Stimulated activated memory B cell treated with anti-CD40 and anti-IgM and Interleukin-4, amounts not matched to agents 10 μg/mL and 1 μg/mL and 100 μg/mL, for 72 hours (primary cell): ENCODE results near the gene CPNE5.

Experiments used
- ATAC-seq: fragments of 150-1000 bp; cut with Tn5 transposase; 2 replicates; pipeline ENCODE4 v1.10.0; 2021
- H3K27ac Mint-ChIP-seq: one replicate; pipeline ENCODE4 v1.8.0; 2022; ENCODE audit warnings: mild to moderate bottlenecking, mixed read lengths
- H3K27me3 Mint-ChIP-seq: one replicate; pipeline ENCODE4 v1.8.0; 2022; ENCODE audit warnings: mixed read lengths
- H3K36me3 Mint-ChIP-seq: one replicate; pipeline ENCODE4 v1.8.0; 2022; ENCODE audit warnings: mixed read lengths
- H3K4me1 Mint-ChIP-seq: one replicate; pipeline ENCODE4 v1.8.0; 2022; ENCODE audit warnings: mixed read lengths
- H3K4me3 Mint-ChIP-seq: one replicate; pipeline ENCODE4 v1.8.0; 2022; ENCODE audit warnings: mild to moderate bottlenecking, moderate library complexity, mixed read lengths
- H3K9me3 Mint-ChIP-seq: one replicate; pipeline ENCODE4 v1.8.0; 2022; ENCODE audit warnings: mixed read lengths

CPNE5 gene

GRCh38 chr6:36751091-36751490 lies 88.2 kb downstream of the CPNE5 start:
- no peak overlapping the region for H3K4me3 Mint-ChIP-seq
- H3K4me1 Mint-ChIP-seq: peaks cover 84% of the 10 kb centered on the region
- no peak for ATAC-seq
- no peaks in the 10 kb centered on the region for H3K9me3 Mint-ChIP-seq
- H3K27me3 Mint-ChIP-seq: no peaks in the 10 kb centered on the region
- H3K36me3 Mint-ChIP-seq: peaks cover 32% of the 10 kb centered on the region
- peak overlapping the region; percentile 90 for H3K27ac Mint-ChIP-seq

GRCh38 chr6:36749829-36750489 lies 89.3 kb downstream of the CPNE5 start:
- ATAC-seq: no peak
- Mint-ChIP-seq H3K27me3 (no peaks in the 10 kb centered on the region), H3K4me3 (no peak overlapping the region), H3K4me1 (peaks cover 76% of the 10 kb centered on the region), H3K36me3 (peaks cover 34% of the 10 kb centered on the region), H3K27ac (peak overlapping the region; percentile 91), H3K9me3 (no peaks in the 10 kb centered on the region)

- Mint-ChIP-seq H3K36me3 (peaks cover 40% of the 10 kb centered on the region), H3K9me3 (no peaks in the 10 kb centered on the region), H3K4me3 (no peak overlapping the region), H3K27me3 (no peaks in the 10 kb centered on the region), H3K27ac (peak overlapping the region; percentile 91), H3K4me1 (peaks cover 73% of the 10 kb centered on the region)
- ATAC-seq: no peak
Measured at GRCh38 chr6:36746251-36746650, 93.0 kb downstream of the CPNE5 start.

- no peak for ATAC-seq
- Mint-ChIP-seq H3K27ac (peak overlapping the region; percentile 91), H3K4me1 (peaks cover 73% of the 10 kb centered on the region), H3K36me3 (peaks cover 38% of the 10 kb centered on the region), H3K4me3 (no peak overlapping the region), H3K9me3 (no peaks in the 10 kb centered on the region), H3K27me3 (no peaks in the 10 kb centered on the region)
Measured at GRCh38 chr6:36745836-36746235, 93.4 kb downstream of the CPNE5 start.

- H3K4me1 Mint-ChIP-seq: peaks cover 73% of the 10 kb centered on the region
- ATAC-seq: no peak
- H3K27ac Mint-ChIP-seq: peak overlapping the region; percentile 91
Measured at GRCh38 chr6:36745283-36745682, 94.0 kb downstream of the CPNE5 start.

GRCh38 chr6:36744304-36744673 lies 95.0 kb downstream of the CPNE5 start:
- Mint-ChIP-seq H3K4me3 (peak overlapping the region; percentile 47), H3K9me3 (no peaks in the 10 kb centered on the region), H3K27ac (peak overlapping the region; percentile 91)

More at GRCh38 chr6:36745283-36745682, 94.0 kb downstream of the CPNE5 start:
- Mint-ChIP-seq H3K9me3 (no peaks in the 10 kb centered on the region), H3K4me3 (no peak overlapping the region), H3K27me3 (no peaks in the 10 kb centered on the region), H3K36me3 (peaks cover 38% of the 10 kb centered on the region)

GRCh38 chr6:36743538-36744303 lies 95.5 kb downstream of the CPNE5 start:
- Mint-ChIP-seq H3K27ac (peak overlapping the region; percentile 91), H3K4me1 (peaks cover 71% of the 10 kb centered on the region), H3K36me3 (peaks cover 29% of the 10 kb centered on the region), H3K4me3 (peak overlapping the region; percentile 47), H3K27me3 (no peaks in the 10 kb centered on the region), H3K9me3 (no peaks in the 10 kb centered on the region)
- peak; percentile 58 for ATAC-seq

More at GRCh38 chr6:36744304-36744673, 95.0 kb downstream of the CPNE5 start:
- H3K4me1 Mint-ChIP-seq: peaks cover 75% of the 10 kb centered on the region
- peaks cover 34% of the 10 kb centered on the region for H3K36me3 Mint-ChIP-seq
- ATAC-seq: no peak
- H3K27me3 Mint-ChIP-seq: no peaks in the 10 kb centered on the region

- Mint-ChIP-seq H3K27me3 (no peaks in the 10 kb centered on the region), H3K36me3 (peaks cover 24% of the 10 kb centered on the region), H3K27ac (peak overlapping the region; percentile 91), H3K4me3 (no peak overlapping the region), H3K9me3 (no peaks in the 10 kb centered on the region), H3K4me1 (peaks cover 72% of the 10 kb centered on the region)
- ATAC-seq: no peak
Measured at GRCh38 chr6:36743032-36743431, 96.2 kb downstream of the CPNE5 start.

GRCh38 chr6:36742146-36742545 lies 97.1 kb downstream of the CPNE5 start:
- ATAC-seq: peak; percentile 28
- Mint-ChIP-seq H3K27ac (no peak overlapping the region), H3K4me3 (no peak overlapping the region), H3K27me3 (no peaks in the 10 kb centered on the region), H3K4me1 (peaks cover 79% of the 10 kb centered on the region), H3K9me3 (no peaks in the 10 kb centered on the region), H3K36me3 (peaks cover 24% of the 10 kb centered on the region)

GRCh38 chr6:36740818-36741179 lies 98.4 kb downstream of the CPNE5 start:
- Mint-ChIP-seq H3K27ac (peak overlapping the region; percentile 89), H3K36me3 (peaks cover 24% of the 10 kb centered on the region), H3K4me3 (peak overlapping the region; percentile 6), H3K4me1 (peaks cover 73% of the 10 kb centered on the region), H3K27me3 (no peaks in the 10 kb centered on the region), H3K9me3 (no peaks in the 10 kb centered on the region)
- ATAC-seq: no peak

GRCh38 chr6:36739947-36740817 lies 99.1 kb downstream of the CPNE5 start:
- H3K4me3 Mint-ChIP-seq: peak overlapping the region; percentile 6
- peaks cover 74% of the 10 kb centered on the region for H3K4me1 Mint-ChIP-seq
- ATAC-seq: peak; percentile 52
- H3K27me3 Mint-ChIP-seq: no peaks in the 10 kb centered on the region
- H3K27ac Mint-ChIP-seq: peak overlapping the region; percentile 89
- H3K36me3 Mint-ChIP-seq: peaks cover 24% of the 10 kb centered on the region
- H3K9me3 Mint-ChIP-seq: no peaks in the 10 kb centered on the region

- peaks cover 72% of the 10 kb centered on the region for H3K4me1 Mint-ChIP-seq
- H3K27me3 Mint-ChIP-seq: no peaks in the 10 kb centered on the region
- H3K36me3 Mint-ChIP-seq: peaks cover 13% of the 10 kb centered on the region
- no peak overlapping the region for H3K4me3 Mint-ChIP-seq
- ATAC-seq: no peak
- no peaks in the 10 kb centered on the region for H3K9me3 Mint-ChIP-seq
- H3K27ac Mint-ChIP-seq: peak overlapping the region; percentile 62
Measured at GRCh38 chr6:36738108-36738507, 101.1 kb downstream of the CPNE5 start.

- no peaks in the 10 kb centered on the region for H3K27me3 Mint-ChIP-seq
- H3K9me3 Mint-ChIP-seq: no peaks in the 10 kb centered on the region
- peak overlapping the region; percentile 62 for H3K27ac Mint-ChIP-seq
- no peak for ATAC-seq
- H3K4me1 Mint-ChIP-seq: peaks cover 65% of the 10 kb centered on the region
- no peak overlapping the region for H3K4me3 Mint-ChIP-seq
- peaks cover 7% of the 10 kb centered on the region for H3K36me3 Mint-ChIP-seq
Measured at GRCh38 chr6:36737043-36737785, 102.0 kb downstream of the CPNE5 start.

GRCh38 chr6:36735110-36736071 lies 103.9 kb downstream of the CPNE5 start:
- Mint-ChIP-seq H3K27ac (peak overlapping the region; percentile 60), H3K36me3 (peaks cover 4% of the 10 kb centered on the region), H3K27me3 (no peaks in the 10 kb centered on the region), H3K4me1 (peaks cover 56% of the 10 kb centered on the region), H3K9me3 (no peaks in the 10 kb centered on the region), H3K4me3 (peak overlapping the region; percentile 40)
- peak; percentile 76 for ATAC-seq
